ENCODE data around the gene NEU3.
"Not testable (repeated sequence)": the region's sequence is repeated elsewhere in the genome, so short reads cannot be mapped to it uniquely, and the experiment has no call there.

The NEU3 gene

GRCh38 chr11:74957937-74958629, 30.6 kb upstream of the NEU3 start:
- H3K4me2 ChIP-seq (ENCODE audit: low read length), result no peak overlapping the region
- H3K27me3 ChIP-seq (ENCODE audit: low read depth, low read length), result no peaks in the 10 kb centered on the region
- no peak overlapping the region for H3K4me3 ChIP-seq (ENCODE audit: low read length)
- H3K27ac ChIP-seq (ENCODE audit: low read length), result no peak overlapping the region
- H3K9ac ChIP-seq (ENCODE audit: low read length), result no peak overlapping the region
- no peak for TF ChIP-seq EZH2phosphoT487 (IDR thresholded peaks at IDR 0.05; ENCODE audit: low read depth)
- TF ChIP-seq, protein P1, sequence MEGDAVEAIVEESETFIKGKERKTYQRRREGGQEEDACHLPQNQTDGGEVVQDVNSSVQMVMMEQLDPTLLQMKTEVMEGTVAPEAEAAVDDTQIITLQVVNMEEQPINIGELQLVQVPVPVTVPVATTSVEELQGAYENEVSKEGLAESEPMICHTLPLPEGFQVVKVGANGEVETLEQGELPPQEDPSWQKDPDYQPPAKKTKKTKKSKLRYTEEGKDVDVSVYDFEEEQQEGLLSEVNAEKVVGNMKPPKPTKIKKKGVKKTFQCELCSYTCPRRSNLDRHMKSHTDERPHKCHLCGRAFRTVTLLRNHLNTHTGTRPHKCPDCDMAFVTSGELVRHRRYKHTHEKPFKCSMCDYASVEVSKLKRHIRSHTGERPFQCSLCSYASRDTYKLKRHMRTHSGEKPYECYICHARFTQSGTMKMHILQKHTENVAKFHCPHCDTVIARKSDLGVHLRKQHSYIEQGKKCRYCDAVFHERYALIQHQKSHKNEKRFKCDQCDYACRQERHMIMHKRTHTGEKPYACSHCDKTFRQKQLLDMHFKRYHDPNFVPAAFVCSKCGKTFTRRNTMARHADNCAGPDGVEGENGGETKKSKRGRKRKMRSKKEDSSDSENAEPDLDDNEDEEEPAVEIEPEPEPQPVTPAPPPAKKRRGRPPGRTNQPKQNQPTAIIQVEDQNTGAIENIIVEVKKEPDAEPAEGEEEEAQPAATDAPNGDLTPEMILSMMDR (IDR thresholded peaks at IDR 0.05; ENCODE audit: low read depth, low read length), result no peak
- H3K36me3 ChIP-seq (replicated peaks; ENCODE audit: low read depth, low read length), result peaks cover 52% of the 10 kb centered on the region
- H3K79me2 ChIP-seq (ENCODE audit: low read length), result peaks cover 99% of the 10 kb centered on the region
- H2AFZ ChIP-seq (ENCODE audit: low read depth, low read length), result no peak overlapping the region
- peaks cover 29% of the 10 kb centered on the region for H3K4me1 ChIP-seq (ENCODE audit: low read length)
- no peaks in the 10 kb centered on the region for H3K9me3 ChIP-seq (ENCODE audit: insufficient read depth, low read length)
- H4K20me1 ChIP-seq (ENCODE audit: insufficient read depth, low read length), result peaks cover 98% of the 10 kb centered on the region

DNA sequence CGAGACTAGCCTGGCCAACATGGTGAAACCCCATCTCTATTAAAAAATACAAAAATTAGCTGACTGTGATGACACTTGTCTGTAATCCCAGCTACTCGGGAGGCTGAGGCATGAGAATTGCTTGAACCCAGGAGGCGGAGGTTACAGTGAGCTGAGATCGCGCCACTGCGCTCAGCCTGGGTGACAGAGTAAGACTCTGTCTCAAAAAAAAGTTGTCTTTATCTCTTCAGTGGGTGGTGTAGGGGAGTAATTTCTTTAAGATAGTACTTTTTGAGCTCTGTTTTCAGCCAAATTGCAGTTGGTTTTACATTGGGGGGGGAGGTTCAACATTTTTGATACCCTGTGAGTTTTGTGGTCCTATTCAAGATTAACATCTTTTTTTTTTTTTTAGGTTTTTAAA, 28.6 kb upstream of the NEU3 start:
- not testable (repeated sequence) for H3K4me3 ChIP-seq (ENCODE audit: low read length); H3K4me2 ChIP-seq (ENCODE audit: low read length); H3K9me3 ChIP-seq (ENCODE audit: insufficient read depth, low read length); H3K9ac ChIP-seq (ENCODE audit: low read length); H2AFZ ChIP-seq (ENCODE audit: low read depth, low read length); H3K4me1 ChIP-seq (ENCODE audit: low read length); H3K27ac ChIP-seq (ENCODE audit: low read length); H3K27me3 ChIP-seq (ENCODE audit: low read depth, low read length)
- Histone ChIP-seq H3K36me3 (replicated peaks; ENCODE audit: low read depth, low read length) (peaks cover 42% of the 10 kb centered on the region), H3K79me2 (ENCODE audit: low read length) (peaks cover 99% of the 10 kb centered on the region), H4K20me1 (ENCODE audit: insufficient read depth, low read length) (peaks cover 95% of the 10 kb centered on the region)

DNA sequence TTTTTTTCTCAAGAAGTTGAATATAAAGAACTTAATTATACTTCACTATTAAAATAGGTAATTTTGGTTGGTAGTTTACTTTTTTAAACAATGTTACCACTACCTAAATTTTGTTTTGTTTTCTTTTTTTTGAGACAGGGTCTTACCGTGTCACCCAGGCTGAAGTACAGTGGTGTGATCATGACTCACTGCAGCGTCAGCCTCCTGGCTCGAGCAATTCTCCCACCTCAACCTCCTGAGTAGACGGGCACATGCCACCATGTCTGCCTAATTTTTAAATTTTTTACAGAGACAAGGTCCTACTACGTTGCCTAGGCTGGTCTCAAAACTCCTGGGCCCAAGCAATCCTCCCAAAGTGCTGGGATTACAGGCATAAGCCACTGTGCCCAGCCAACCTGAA, 22.1 kb upstream of the NEU3 start:
- Histone ChIP-seq H3K79me2 (ENCODE audit: low read length) (peaks cover 72% of the 10 kb centered on the region), H3K4me3 (ENCODE audit: low read length) (no peak overlapping the region), H4K20me1 (ENCODE audit: insufficient read depth, low read length) (peaks cover 58% of the 10 kb centered on the region), H3K9me3 (ENCODE audit: insufficient read depth, low read length) (no peaks in the 10 kb centered on the region), H3K9ac (ENCODE audit: low read length) (no peak overlapping the region), H3K4me1 (ENCODE audit: low read length) (no peaks in the 10 kb centered on the region), H3K27ac (ENCODE audit: low read length) (no peak overlapping the region), H2AFZ (ENCODE audit: low read depth, low read length) (no peak overlapping the region), H3K27me3 (ENCODE audit: low read depth, low read length) (no peaks in the 10 kb centered on the region), H3K36me3 (replicated peaks; ENCODE audit: low read depth, low read length) (peaks cover 51% of the 10 kb centered on the region), H3K4me2 (ENCODE audit: low read length) (no peak overlapping the region)
- TF ChIP-seq, protein P1 (IDR thresholded peaks at IDR 0.05; ENCODE audit: low read depth, low read length), result no peak
- no peak for TF ChIP-seq EZH2phosphoT487 (IDR thresholded peaks at IDR 0.05; ENCODE audit: low read depth)

GRCh38 chr11:74970852-74971395, 17.8 kb upstream of the NEU3 start:
- Histone ChIP-seq H3K27me3 (ENCODE audit: low read depth, low read length) (no peaks in the 10 kb centered on the region), H3K4me1 (ENCODE audit: low read length) (no peaks in the 10 kb centered on the region), H2AFZ (ENCODE audit: low read depth, low read length) (no peak overlapping the region), H3K9ac (ENCODE audit: low read length) (no peak overlapping the region), H3K4me3 (ENCODE audit: low read length) (no peak overlapping the region), H3K79me2 (ENCODE audit: low read length) (peaks cover 44% of the 10 kb centered on the region), H3K27ac (ENCODE audit: low read length) (no peak overlapping the region), H3K9me3 (ENCODE audit: insufficient read depth, low read length) (no peaks in the 10 kb centered on the region), H3K4me2 (ENCODE audit: low read length) (no peak overlapping the region), H3K36me3 (replicated peaks; ENCODE audit: low read depth, low read length) (peaks cover 69% of the 10 kb centered on the region), H4K20me1 (ENCODE audit: insufficient read depth, low read length) (peaks cover 38% of the 10 kb centered on the region)
- no peak for TF ChIP-seq EZH2phosphoT487 (IDR thresholded peaks at IDR 0.05; ENCODE audit: low read depth)
- TF ChIP-seq, protein P1 (IDR thresholded peaks at IDR 0.05; ENCODE audit: low read depth, low read length), result no peak
